Activated CD4-positive, alpha-beta memory T cell treated with anti-CD3 and anti-CD28 coated beads for 36 hours (primary cell): ENCODE measurements around the gene RHBDD1. TPM values are rescaled to one million over a fixed set of nuclear protein-coding genes. Genes with fewer than 3 reads are reported as not detected.
"Not testable (repeated sequence)": the region's sequence is repeated elsewhere in the genome, so short reads cannot be mapped to it uniquely, and the experiment has no call there.

Experiments used
- CTCF ChIA-PET: fragments of 350-600 bp; sonication (Branson Sonifier 250); formaldehyde crosslinking; loops from one replicate; lab custom pipeline; 2021; ENCODE audit warnings: antibody characterized with exemption, inconsistent platforms; lab: Charles Lee
- POLR2A ChIA-PET: fragments of 350-600 bp; sonication (Branson Sonifier 250); formaldehyde crosslinking; loops from one replicate; lab custom pipeline; 2021; ENCODE audit warnings: antibody characterized with exemption; lab: Charles Lee
- DNase-seq: peaks from one replicate; pipeline ENCODE4 v3.0.0-alpha.2; 2020
- H3K27ac Mint-ChIP-seq: one replicate; pipeline ENCODE4 v1.8.0; 2021; ENCODE audit warnings: mixed read lengths
- H3K27me3 Mint-ChIP-seq: one replicate; pipeline ENCODE4 v1.8.0; 2021; ENCODE audit warnings: mixed read lengths
- H3K36me3 Mint-ChIP-seq: one replicate; pipeline ENCODE4 v1.8.0; 2021; ENCODE audit warnings: mixed read lengths
- H3K4me1 Mint-ChIP-seq: one replicate; pipeline ENCODE4 v1.8.0; 2021; ENCODE audit warnings: low read depth, mixed read lengths
- H3K4me3 Mint-ChIP-seq: one replicate; pipeline ENCODE4 v1.8.0; 2021; ENCODE audit warnings: mild to moderate bottlenecking, mixed read lengths
- H3K9me3 Mint-ChIP-seq: one replicate; pipeline ENCODE4 v1.8.0; 2021; ENCODE audit warnings: mixed read lengths
- intact Hi-C: fragments of 100-400 bp; cut with micrococcal nuclease; formaldehyde crosslinking; loops from one replicate; pipeline ENCODE4 v1.15.1; 2023
- total RNA-seq, 2 experiments: library from RNA; stranded (reverse); gene quantifications; one replicate each; pipeline ENCODE4 v1.2.3, GENCODE V29; 2021

Gene RHBDD1
- total RNA-seq, 2 experiments from 2014 or later = 38.0 to 41.1 TPM

DNA sequence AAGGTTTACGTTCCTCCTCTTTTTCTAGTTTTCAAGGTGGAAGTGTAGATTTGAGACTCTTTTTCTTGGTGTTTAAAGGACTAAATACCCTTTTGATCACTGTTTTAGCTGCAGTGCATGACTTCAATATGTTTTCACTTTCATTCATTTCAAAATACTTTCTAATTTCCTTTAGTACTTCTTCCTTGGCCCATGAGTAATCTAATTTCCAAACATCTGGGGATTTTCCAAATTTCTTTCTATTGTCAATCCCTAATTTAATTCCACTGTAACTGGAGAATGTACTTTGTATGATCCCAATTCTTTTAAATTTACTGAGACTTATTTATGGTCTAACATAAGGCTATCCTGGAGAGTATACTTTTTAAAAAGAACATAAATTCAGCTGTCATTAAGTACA, 3.8 kb upstream of the RHBDD1 start:
- Mint-ChIP-seq H3K4me1 (peaks cover 38% of the 10 kb centered on the region), H3K36me3 (peaks cover 21% of the 10 kb centered on the region), H3K9me3 (no peaks in the 10 kb centered on the region), H3K27me3 (no peaks in the 10 kb centered on the region), H3K4me3 (no peak overlapping the region), H3K27ac (no peak overlapping the region)
- ChIA-PET POLR2A (no interaction called here), CTCF (no interaction called here)
- DNase-seq = no peak
- intact Hi-C loops = loop anchor here (10.0 kb wide), 3 partner anchors 407 to 983 kb away; partner anchors contain the start of gene CCL20

DNA sequence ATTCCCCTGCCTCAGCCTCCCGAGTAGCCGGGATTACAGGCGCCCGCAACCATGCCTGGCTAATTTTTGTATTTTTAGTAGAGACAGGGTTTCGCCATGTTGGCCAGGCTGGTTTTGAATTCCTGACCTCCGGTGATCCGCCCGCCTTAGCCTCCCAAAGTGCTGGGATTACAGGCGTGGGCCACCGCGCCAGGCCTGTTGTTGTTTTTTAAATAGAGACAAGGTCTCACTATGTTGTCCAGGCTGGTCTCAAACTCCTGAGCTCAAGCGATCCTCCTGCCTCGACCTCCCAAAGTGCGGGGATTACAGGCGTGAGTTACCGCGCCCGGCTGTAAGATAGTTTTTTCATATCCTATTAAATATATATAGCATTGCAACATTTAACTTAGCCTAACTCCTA, 974 bp upstream of the RHBDD1 start:
- Mint-ChIP-seq H3K36me3 (peaks cover 26% of the 10 kb centered on the region), H3K4me3 (peak overlapping the region; percentile 92), H3K27ac (peak overlapping the region; percentile 99), H3K4me1 (peaks cover 55% of the 10 kb centered on the region)
- peak; percentile 9 for DNase-seq
- ChIA-PET CTCF (interaction anchor here (0.7 to 2.5 kb wide), 6 partner anchors 10 to 946 kb away, joined by 3 to 13 read pairs (median 3); partner anchors contain the start of gene IRS1), POLR2A (interaction anchor here (0.7 to 3.5 kb wide), 6 partner anchors 14 to 1793 kb away, joined by 3 to 16 read pairs (median 4); partner anchors contain the start of genes DOCK10 and IRS1)
- not testable (repeated sequence) for H3K27me3 Mint-ChIP-seq, H3K9me3 Mint-ChIP-seq
- intact Hi-C loops = loop anchor here (1.0 to 10.0 kb wide), 7 partner anchors 69 to 1908 kb away; partner anchors contain the start of genes CCL20 and DOCK10

- H3K27me3 Mint-ChIP-seq = no peaks in the 10 kb centered on the region
- intact Hi-C loops = loop anchor here (1.0 to 10.0 kb wide), 7 partner anchors 69 to 1908 kb away; partner anchors contain the start of genes CCL20 and DOCK10
- no peaks in the 10 kb centered on the region for H3K9me3 Mint-ChIP-seq
- peaks cover 30% of the 10 kb centered on the region for H3K36me3 Mint-ChIP-seq
- H3K4me3 Mint-ChIP-seq = peak overlapping the region; percentile 92
- peak overlapping the region; percentile 99 for H3K27ac Mint-ChIP-seq
- peaks cover 55% of the 10 kb centered on the region for H3K4me1 Mint-ChIP-seq
- ChIA-PET CTCF (interaction anchor here (0.7 to 2.5 kb wide), 5 partner anchors 11 to 946 kb away, joined by 3 to 13 read pairs (median 3); partner anchors contain the start of gene IRS1), POLR2A (interaction anchor here (0.7 to 3.5 kb wide), 8 partner anchors 8 to 1793 kb away, joined by 3 to 16 read pairs (median 4); partner anchors contain the start of genes DOCK10 and IRS1)
- no peak for DNase-seq
Measured at GRCh38 chr2:226835420-226835795, 446 bp upstream of the RHBDD1 start.

DNA sequence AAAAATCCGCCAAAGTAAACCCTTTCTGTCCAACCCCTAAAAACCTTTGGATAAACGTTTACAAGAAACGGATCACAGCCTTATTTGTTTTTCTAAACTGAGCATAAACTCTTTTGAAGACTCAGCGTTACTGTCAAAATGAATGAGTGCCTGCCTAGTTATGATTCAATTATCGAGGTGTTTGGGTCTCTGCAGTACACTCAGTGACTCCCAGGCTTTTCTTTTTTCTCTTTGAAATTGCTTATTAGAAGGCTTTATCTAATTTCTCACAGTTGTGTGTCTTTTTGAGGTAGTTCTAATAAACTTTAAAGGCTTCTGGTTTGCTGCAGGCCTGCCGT, 663 bp downstream of the RHBDD1 start:
- peaks cover 28% of the 10 kb centered on the region for H3K36me3 Mint-ChIP-seq
- peak overlapping the region; percentile 92 for H3K4me3 Mint-ChIP-seq
- H3K27me3 Mint-ChIP-seq = no peaks in the 10 kb centered on the region
- peaks cover 58% of the 10 kb centered on the region for H3K4me1 Mint-ChIP-seq
- intact Hi-C loops = loop anchor here (1.0 to 10.0 kb wide), 12 partner anchors 37 to 1909 kb away; partner anchors contain the start of genes CCL20, DOCK10 and IRS1
- no peaks in the 10 kb centered on the region for H3K9me3 Mint-ChIP-seq
- ChIA-PET POLR2A (interaction anchor here (1.5 to 3.5 kb wide), 4 partner anchors 9 to 1794 kb away, joined by 4 to 16 read pairs (median 8); partner anchors contain the start of genes DOCK10 and IRS1), CTCF (interaction anchor here (2.5 kb wide), 1 partner anchor 34 kb away, joined by 13 read pairs; no protein-coding TSS in a partner anchor)
- H3K27ac Mint-ChIP-seq = peak overlapping the region; percentile 99
- no peak for DNase-seq

DNA sequence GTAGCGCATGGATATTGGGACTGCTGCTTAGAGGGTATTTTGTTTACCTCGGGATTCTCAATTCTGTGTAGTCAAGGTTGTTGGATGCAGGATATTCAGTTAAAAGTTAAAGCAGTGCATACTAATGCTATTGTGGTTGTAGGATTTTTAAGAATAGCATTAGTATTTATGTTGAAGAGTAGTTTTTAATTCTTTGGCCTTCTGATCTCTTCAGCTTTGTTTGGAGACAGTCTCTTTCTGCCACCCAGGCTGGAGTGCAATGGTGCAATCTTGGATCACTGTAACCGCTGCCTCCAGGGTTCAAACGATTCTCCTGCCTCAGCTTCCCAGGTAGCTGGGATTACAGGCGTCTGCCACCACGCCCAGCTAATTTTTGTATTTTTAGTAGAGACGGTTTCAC, 1.5 kb downstream of the RHBDD1 start:
- H3K4me1 Mint-ChIP-seq = peaks cover 62% of the 10 kb centered on the region
- POLR2A ChIA-PET = interaction anchor here (3.5 kb wide), 1 partner anchor 36 kb away, joined by 16 read pairs; no protein-coding TSS in a partner anchor
- peaks cover 31% of the 10 kb centered on the region for H3K36me3 Mint-ChIP-seq
- no peaks in the 10 kb centered on the region for H3K27me3 Mint-ChIP-seq
- peak overlapping the region; percentile 99 for H3K27ac Mint-ChIP-seq
- no peaks in the 10 kb centered on the region for H3K9me3 Mint-ChIP-seq
- intact Hi-C loops = loop anchor here (2.0 to 10.0 kb wide), 8 partner anchors 157 to 1910 kb away; partner anchors contain the start of genes CCL20 and DOCK10
- H3K4me3 Mint-ChIP-seq = peak overlapping the region; percentile 92
- DNase-seq = no peak
- CTCF ChIA-PET = interaction anchor here (1.5 kb wide), 1 partner anchor 35 kb away, joined by 4 read pairs; no protein-coding TSS in a partner anchor

GRCh38 chr2:226837787-226838603, 2.1 kb downstream of the RHBDD1 start:
- H3K4me1 Mint-ChIP-seq = peaks cover 64% of the 10 kb centered on the region
- CTCF ChIA-PET = interaction anchor here (0.5 to 1.5 kb wide), 3 partner anchors 36 to 1012 kb away, joined by 3 to 5 read pairs (median 4); no protein-coding TSS in a partner anchor
- H3K27me3 Mint-ChIP-seq = no peaks in the 10 kb centered on the region

GRCh38 chr2:226838722-226839121, 2.9 kb downstream of the RHBDD1 start:
- H3K4me3 Mint-ChIP-seq = peak overlapping the region; percentile 68
- no peaks in the 10 kb centered on the region for H3K27me3 Mint-ChIP-seq
- H3K36me3 Mint-ChIP-seq = peaks cover 38% of the 10 kb centered on the region
- CTCF ChIA-PET = interaction anchor here (1.5 kb wide), 1 partner anchor 36 kb away, joined by 5 read pairs; no protein-coding TSS in a partner anchor
- H3K9me3 Mint-ChIP-seq = no peaks in the 10 kb centered on the region
- peaks cover 64% of the 10 kb centered on the region for H3K4me1 Mint-ChIP-seq
- POLR2A ChIA-PET = no interaction called here
- peak overlapping the region; percentile 99 for H3K27ac Mint-ChIP-seq
- DNase-seq = no peak
- intact Hi-C loops = loop anchor here (1.0 to 10.0 kb wide), 8 partner anchors 35 to 1911 kb away; partner anchors contain the start of genes CCL20, DOCK10 and MFF

More at GRCh38 chr2:226837787-226838603, 2.1 kb downstream of the RHBDD1 start:
- no peak for DNase-seq
- POLR2A ChIA-PET = no interaction called here
- H3K27ac Mint-ChIP-seq = peak overlapping the region; percentile 99
- H3K9me3 Mint-ChIP-seq = no peaks in the 10 kb centered on the region
- H3K36me3 Mint-ChIP-seq = peaks cover 37% of the 10 kb centered on the region
- intact Hi-C loops = loop anchor here (2.0 to 10.0 kb wide), 9 partner anchors 157 to 1911 kb away; partner anchors contain the start of genes CCL20, DOCK10 and MFF
- H3K4me3 Mint-ChIP-seq = peak overlapping the region; percentile 92

GRCh38 chr2:226839161-226839560, 3.3 kb downstream of the RHBDD1 start:
- Mint-ChIP-seq H3K4me3 (peak overlapping the region; percentile 68), H3K36me3 (peaks cover 41% of the 10 kb centered on the region), H3K9me3 (no peaks in the 10 kb centered on the region), H3K27ac (peak overlapping the region; percentile 99), H3K27me3 (no peaks in the 10 kb centered on the region), H3K4me1 (peaks cover 64% of the 10 kb centered on the region)
- ChIA-PET POLR2A (no interaction called here), CTCF (interaction anchor here (1.5 to 2.8 kb wide), 2 partner anchors 37 to 39 kb away, joined by 5 to 8 read pairs; partner anchors contain the start of gene IRS1)
- no peak for DNase-seq
- intact Hi-C loops = loop anchor here (1.0 to 10.0 kb wide), 8 partner anchors 34 to 1912 kb away; partner anchors contain the start of genes CCL20, DOCK10 and MFF

GRCh38 chr2:226839951-226840350, 4.1 kb downstream of the RHBDD1 start:
- H3K27me3 Mint-ChIP-seq = no peaks in the 10 kb centered on the region
- DNase-seq = peak; percentile 22
- intact Hi-C loops = loop anchor here (1.0 to 10.0 kb wide), 8 partner anchors 33 to 1913 kb away; partner anchors contain the start of genes CCL20, DOCK10 and MFF
- no peak overlapping the region for H3K4me3 Mint-ChIP-seq
- H3K4me1 Mint-ChIP-seq = peaks cover 63% of the 10 kb centered on the region
- ChIA-PET CTCF (interaction anchor here (0.7 to 2.8 kb wide), 3 partner anchors 38 to 233 kb away, joined by 3 to 8 read pairs (median 5); partner anchors contain the start of gene IRS1), POLR2A (no interaction called here)
- H3K27ac Mint-ChIP-seq = peak overlapping the region; percentile 32
- peaks cover 37% of the 10 kb centered on the region for H3K36me3 Mint-ChIP-seq
- H3K9me3 Mint-ChIP-seq = no peaks in the 10 kb centered on the region

GRCh38 chr2:226843001-226843400, 7.1 kb downstream of the RHBDD1 start:
- intact Hi-C loops, H3K4me3 Mint-ChIP-seq, POLR2A ChIA-PET, CTCF ChIA-PET, H3K27me3 Mint-ChIP-seq, H3K27ac Mint-ChIP-seq, H3K9me3 Mint-ChIP-seq, DNase-seq: not testable (repeated sequence)
- Mint-ChIP-seq H3K36me3 (peaks cover 37% of the 10 kb centered on the region), H3K4me1 (peaks cover 53% of the 10 kb centered on the region)

DNA sequence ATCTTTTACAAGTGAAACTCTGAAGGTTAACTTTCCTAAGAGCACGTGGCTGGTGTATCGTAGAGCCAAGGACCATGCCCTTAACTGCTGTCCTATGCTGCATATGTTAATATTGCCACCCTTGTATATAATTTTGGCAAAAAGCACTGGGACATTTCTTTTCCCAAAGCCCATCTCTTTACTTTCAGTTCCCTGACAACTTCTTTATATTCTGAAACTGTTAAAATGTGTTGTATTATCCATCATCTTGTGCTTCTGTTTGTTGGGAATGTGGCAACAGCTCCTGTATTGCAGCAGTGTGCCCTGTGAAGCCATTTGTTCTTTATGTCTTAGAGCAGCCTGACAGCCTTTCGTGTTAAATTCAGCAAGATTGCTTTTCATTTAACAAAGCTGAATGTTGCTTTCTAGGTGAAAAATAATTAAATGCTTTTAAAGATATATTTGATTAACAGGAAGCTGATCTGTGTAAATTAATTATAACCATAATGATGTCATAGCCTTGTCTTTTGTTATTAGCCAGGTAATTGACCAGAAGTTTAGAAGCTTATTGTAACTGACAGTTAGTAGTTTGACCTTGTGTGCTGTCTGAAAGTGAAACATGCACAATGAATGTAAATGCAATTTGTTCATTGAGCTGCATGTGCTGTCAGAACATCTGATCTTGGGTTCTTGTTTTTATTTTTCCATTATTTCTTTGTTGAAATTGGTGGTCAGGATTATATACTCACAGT, 9.7 kb downstream of the RHBDD1 start:
- Mint-ChIP-seq H3K27me3 (no peaks in the 10 kb centered on the region), H3K27ac (no peak overlapping the region), H3K4me3 (no peak overlapping the region), H3K4me1 (peaks cover 31% of the 10 kb centered on the region), H3K36me3 (peaks cover 31% of the 10 kb centered on the region), H3K9me3 (no peaks in the 10 kb centered on the region)
- ChIA-PET CTCF (no interaction called here), POLR2A (no interaction called here)
- intact Hi-C loops = no loop called here
- no peak for DNase-seq
